Middle frontal gyrus (tissue), 1 donor: ENCODE results near the gene CFAP74.

Source experiments
- DNase-seq: peaks from one replicate; pipeline ENCODE4 v3.0.0-alpha.2; 2015; ENCODE audit warnings: low spot score; ENCODE audit errors: extremely low spot score

Gene CFAP74, protein sequence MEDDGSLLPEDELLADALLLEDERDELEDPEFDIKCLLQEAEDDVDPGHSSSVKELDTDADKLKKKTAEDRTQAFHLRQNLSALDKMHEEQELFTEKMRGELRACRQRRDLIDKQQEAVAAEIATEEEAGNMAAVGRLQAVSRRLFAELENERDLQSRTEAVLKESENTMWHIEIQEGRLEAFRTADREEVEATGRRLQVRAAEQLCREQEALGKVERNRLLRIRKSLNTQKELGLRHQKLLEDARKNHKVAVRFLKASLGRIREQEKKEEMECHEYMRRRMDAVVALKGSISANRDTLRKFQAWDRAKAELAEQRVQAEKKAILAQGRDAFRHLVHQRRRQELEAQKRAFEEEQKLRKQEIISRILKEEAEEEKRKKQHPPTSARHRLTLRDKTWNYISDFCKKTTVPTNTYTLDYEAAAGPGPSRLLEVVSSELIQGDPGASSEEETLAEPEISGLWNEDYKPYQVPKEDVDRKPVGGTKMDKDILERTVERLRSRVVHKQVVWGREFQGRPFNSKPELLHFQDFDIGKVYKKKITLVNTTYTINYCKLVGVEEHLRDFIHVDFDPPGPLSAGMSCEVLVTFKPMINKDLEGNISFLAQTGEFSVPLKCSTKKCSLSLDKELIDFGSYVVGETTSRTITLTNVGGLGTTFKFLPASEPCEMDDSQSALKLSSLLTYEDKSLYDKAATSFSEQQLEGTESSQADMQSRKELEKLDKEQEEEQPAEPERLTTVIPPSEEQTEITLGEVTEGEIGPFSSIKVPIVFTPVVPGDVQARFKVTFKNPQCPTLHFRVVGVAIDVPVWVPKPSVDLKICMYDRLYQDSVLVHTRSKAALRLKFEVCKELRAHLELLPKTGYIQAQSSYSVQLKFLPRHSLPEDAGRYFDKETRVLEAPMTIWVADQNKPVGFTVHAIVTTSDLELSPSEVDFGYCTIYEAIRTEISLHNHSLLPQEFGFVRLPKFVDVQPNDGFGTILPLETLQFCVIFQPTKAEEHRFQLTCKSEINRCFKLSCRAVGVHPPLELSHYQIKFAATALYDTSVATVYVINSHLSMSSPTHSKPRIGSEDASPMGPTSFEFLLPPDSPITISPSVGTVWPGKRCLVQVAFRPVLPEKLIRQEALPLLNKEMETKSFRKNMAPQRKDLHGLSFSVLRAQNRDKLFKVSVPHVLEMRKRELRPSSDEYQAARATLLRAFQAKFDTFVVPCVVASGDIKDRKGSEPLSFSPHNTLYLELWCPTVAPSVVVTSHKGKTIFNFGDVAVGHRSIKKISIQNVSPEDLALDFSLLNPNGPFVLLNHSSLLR (N-terminal part only)

GRCh38 chr1:2003541-2004131, at the start of gene CFAP74:
Gene CFAP74, minus strand, starts transcription at chr1:2003786. Its CDS starts 12,830 bp downstream, at chr1:1990956.
- DNase-seq = no peak

GRCh38 chr1:2053217-2053616, 49.6 kb upstream of the CFAP74 start:
- DNase-seq = no peak

GRCh38 chr1:2052756-2053155, 49.2 kb upstream of the CFAP74 start:
- no peak for DNase-seq

DNA sequence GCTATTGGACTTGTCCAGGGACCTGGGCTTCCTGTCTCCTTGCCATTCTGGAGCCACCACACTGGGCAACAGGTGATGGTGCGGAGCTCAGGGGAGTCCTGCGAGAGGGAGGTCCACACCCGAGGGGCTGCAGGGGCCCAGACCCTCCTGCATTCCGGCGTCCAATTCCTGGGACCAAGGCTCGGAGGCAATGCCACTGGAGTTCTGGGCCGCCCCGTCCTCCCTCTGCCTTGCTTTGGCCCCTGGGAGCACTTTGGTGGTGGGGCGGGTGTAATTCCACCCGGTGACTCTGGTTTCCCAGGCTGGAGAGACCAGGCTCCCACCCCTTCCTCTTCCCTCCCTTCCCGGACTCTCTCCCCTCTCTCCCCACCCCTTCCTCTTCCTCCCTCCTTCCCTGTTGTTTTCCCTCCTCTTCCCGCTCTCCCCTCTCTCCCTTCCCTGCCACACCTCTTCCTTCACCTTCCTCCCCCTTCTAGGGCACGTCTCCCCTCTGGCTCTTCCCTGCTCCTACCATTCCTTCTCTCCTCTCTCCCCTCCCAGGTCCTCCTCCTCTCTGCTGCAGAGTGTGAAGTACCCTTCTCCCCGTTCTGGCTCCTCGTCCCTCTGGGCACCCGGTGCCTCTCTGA, 48.6 kb upstream of the CFAP74 start:
- DNase-seq = no peak

GRCh38 chr1:2050793-2051682, 47.5 kb upstream of the CFAP74 start:
- DNase-seq = no peak

DNA sequence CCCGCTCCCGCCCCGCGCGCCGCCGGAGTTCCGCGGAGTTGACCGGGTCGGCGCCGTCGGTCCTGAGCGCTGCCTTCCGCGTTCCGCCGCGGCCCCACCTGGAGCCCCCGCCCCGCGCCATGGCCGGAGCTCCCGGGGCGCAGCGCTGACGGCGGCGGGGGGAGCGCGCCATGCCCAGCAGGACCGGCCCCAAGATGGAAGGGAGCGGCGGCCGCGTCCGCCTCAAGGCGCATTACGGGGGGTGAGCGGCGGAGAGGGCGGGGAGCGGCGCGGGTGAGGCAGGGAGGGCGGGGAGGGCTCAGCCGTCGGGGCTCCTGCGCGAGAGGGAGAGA, 46.8 kb upstream of the CFAP74 start:
- DNase-seq = no peak

DNA sequence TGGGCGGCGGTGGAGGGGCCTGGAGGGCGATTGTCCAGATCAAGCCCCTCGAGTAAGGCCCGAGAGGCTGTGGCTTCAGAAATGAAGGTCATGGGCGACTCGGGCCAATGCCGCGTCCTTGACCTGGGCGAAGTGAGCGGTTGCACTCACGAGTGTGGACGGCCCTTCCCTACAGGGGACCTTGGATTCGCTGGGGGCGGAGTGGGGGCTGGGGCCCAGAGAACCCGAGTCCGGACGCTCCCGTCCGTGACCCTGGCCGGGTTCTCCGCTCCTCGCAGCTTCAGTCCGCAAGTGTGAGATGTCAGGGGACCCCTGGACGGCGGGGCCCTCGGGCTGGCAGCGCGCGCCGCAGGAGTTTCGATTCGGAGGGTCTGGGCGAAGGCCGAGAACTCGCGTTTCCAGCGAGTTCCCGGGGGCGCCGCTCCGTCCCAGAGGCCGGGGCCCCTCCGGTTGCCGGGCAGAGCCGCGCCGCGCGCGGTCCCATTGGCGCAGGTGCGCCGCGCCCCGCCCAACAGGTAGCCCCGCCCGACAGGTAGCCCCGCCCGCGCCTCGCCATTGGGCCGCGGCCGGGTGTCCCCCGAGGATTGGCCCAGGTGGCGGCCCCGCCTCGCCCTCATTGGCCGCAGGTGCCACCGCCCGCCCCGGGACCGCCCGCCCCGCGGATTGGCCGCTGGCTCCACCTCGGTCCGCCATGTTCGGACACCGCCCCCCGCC, 46.3 kb upstream of the CFAP74 start, which contains the start of gene PRKCZ:
Gene PRKCZ, plus strand, starts transcription at position 694 of the 714 bp plus-strand sequence. CDS start 220 bp downstream, outside the sequence.
- DNase-seq = no peak

DNA sequence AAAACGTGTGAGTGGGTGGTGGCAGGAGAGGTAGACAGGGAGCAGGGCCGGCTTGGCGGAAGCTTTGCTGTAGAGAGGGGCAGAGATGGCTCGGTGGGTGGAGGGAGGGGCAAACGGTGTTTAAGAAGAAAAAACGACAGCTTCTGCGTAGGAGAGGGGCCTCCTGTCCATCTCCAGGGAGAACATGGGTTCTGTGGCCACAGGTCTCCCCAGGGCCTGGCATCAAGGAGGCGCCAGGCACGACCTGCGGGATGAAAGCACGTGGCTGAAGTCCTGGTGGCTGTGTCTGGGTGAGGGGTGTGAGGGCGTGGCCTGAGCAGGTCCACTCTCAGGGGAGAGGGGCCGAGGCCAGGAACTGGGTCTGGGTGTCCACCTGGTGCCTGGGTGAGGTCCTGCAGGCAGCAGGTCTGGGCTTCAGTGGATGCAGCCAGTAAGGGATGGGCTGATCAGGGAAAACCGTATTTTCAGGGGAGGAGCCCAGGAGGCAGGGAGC, 45.7 kb upstream of the CFAP74 start:
- DNase-seq = no peak

- DNase-seq = no peak
Measured at GRCh38 chr1:2047749-2048729, 44.5 kb upstream of the CFAP74 start.

DNA sequence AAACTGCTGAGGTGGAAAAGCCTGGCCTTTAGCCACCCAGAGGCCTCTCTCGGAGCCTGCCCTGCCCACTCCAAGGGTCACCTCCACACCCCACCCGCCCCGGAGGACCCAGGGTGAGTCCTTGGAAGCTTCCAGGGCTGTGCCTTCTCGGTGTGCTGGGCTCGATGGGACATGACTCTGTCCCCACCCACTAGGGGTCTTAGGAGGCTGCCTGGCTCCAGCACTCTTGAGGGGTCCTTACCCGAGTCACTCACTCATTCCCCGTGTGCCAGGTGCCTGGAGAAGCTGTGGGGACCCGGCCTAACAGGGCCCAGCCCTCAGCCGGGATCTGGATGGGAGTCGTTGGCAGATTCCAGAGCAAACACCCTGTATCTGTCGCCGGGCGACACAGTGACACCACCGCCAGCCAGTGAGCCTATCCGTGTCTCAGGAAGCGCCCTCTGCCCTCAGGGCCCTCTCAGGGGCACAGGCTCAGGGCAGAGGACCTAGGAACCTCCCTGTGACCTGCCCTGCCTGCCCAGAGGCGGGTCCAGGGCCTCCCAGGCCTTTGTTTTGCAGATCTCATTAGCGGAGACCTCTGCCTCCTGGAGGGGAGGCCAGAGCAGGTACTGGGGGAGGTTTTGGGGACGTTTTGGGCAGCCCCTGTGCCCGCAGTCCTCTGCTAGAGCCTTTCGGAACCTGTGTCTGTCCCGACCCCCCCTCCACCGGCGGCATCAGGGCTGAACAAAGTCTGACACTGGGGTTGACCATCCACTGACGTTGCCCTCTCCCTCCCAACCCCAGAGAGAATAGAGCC, 43.6 kb upstream of the CFAP74 start:
- no peak for DNase-seq

DNA sequence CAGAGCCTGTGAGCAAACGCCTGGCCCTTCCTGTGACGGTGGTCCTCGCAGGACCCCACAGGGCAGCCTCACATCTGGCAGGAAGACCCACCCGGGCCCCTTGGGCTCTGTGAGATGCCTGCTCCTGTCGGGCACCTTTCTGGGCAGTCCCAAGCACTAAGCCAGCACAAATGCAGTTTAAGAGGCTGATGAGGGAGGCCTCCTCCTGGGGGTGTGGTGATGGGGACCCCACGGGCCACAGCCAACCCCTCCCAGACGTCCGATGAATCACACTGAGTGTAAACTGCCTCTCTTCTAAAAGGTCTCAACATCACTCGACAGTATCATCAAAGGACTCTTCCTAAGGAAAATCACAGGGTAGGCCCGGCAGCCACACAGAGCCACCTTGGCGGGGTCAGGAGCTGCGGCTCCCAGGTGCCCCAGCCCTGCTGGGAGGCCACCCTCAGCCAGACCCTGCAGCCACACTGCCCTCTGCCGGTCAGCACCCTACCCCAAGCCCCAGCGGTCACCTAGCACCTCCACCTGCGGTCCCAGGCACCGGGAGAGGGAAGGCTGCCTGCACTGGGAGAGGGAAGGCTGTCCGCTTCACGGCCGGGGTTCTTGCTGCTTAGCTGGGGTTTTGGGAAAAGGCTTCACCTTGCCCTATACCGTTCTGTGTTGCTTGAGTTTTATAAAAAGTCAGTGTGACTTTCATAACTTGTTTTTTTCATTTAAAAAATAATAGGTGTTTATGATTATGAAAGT, 42.8 kb upstream of the CFAP74 start:
- DNase-seq = no peak

- no peak for DNase-seq
Measured at GRCh38 chr1:2045468-2046173, 42.0 kb upstream of the CFAP74 start.

GRCh38 chr1:2044510-2045319, 41.1 kb upstream of the CFAP74 start:
- DNase-seq = peak; percentile 51

GRCh38 chr1:2043886-2044285, 40.3 kb upstream of the CFAP74 start:
- no peak for DNase-seq
